ENCODE results near the gene BRK1. TPM values are rescaled to one million over a fixed set of nuclear protein-coding genes. Genes with fewer than 3 reads are reported as not detected.
A peak's percentile ranks its signal among the peaks of the same experiment; 100 is the strongest.

The BRK1 gene
- total and polyA plus RNA-seq, 9 of the 15 experiments (the other 6 are each of a cell fraction or from before 2014, with no cell fraction given): 105 to 634 (median 250) TPM

- TF ChIP-seq FOXA3 (CRISPR knock-in tag; conservative IDR thresholded peaks at IDR 0.05 in 1 of 2, IDR thresholded peaks at IDR 0.05 in 1 of 2) (0 out of 4 replicates have a peak, but pooled peaks of 1 of the 2 experiments have one; percentile 13), PCBP1 (IDR thresholded peaks at IDR 0.05; ENCODE audit: low read depth, low read length, poor library complexity, severe bottlenecking) (no peak), SIX5 (IDR thresholded peaks at IDR 0.05; ENCODE audit: borderline replicate concordance in 1 of 2, insufficient read depth in 1 of 2, low read depth in 1 of 2, low read length in 2 of 2) (no peak), ZSCAN29 (IDR thresholded peaks at IDR 0.05) (no peak), CBFA2T2 (conservative IDR thresholded peaks at IDR 0.05) (no peak), ZNF134 (CRISPR knock-in tag; conservative IDR thresholded peaks at IDR 0.05) (no peak), ASH1L (IDR thresholded peaks at IDR 0.05; ENCODE audit: borderline replicate concordance, low read depth, partially characterized antibody) (no peak), ZNF324 (CRISPR knock-in tag; IDR thresholded peaks at IDR 0.05) (no peak), MAFK (IDR thresholded peaks at IDR 0.05; ENCODE audit: low read length) (no peak), ZKSCAN8 (CRISPR knock-in tag; IDR thresholded peaks at IDR 0.05) (no peak), ZNF263 (CRISPR knock-in tag; IDR thresholded peaks at IDR 0.05; ENCODE audit: borderline replicate concordance) (no peak), CC2D1A (IDR thresholded peaks at IDR 0.05) (peak; percentile 13; the same call in 1 of the 2 replicates), ARID1B (IDR thresholded peaks at IDR 0.05) (peak; percentile 64), ZNF212 (CRISPR knock-in tag; IDR thresholded peaks at IDR 0.05) (no peak), ZNF280B (CRISPR knock-in tag; IDR thresholded peaks at IDR 0.05) (no peak), PPARD (CRISPR knock-in tag; IDR thresholded peaks at IDR 0.05) (no peak), SRSF1 (IDR thresholded peaks at IDR 0.05; ENCODE audit: low read depth, low read length) (no peak)
Measured at GRCh38 chr3:10142707-10143560, 27.5 kb downstream of the BRK1 start (continued).

All from K562 (cell line).